ENCODE data around the gene VIPR2.

VIPR2 gene

DNA sequence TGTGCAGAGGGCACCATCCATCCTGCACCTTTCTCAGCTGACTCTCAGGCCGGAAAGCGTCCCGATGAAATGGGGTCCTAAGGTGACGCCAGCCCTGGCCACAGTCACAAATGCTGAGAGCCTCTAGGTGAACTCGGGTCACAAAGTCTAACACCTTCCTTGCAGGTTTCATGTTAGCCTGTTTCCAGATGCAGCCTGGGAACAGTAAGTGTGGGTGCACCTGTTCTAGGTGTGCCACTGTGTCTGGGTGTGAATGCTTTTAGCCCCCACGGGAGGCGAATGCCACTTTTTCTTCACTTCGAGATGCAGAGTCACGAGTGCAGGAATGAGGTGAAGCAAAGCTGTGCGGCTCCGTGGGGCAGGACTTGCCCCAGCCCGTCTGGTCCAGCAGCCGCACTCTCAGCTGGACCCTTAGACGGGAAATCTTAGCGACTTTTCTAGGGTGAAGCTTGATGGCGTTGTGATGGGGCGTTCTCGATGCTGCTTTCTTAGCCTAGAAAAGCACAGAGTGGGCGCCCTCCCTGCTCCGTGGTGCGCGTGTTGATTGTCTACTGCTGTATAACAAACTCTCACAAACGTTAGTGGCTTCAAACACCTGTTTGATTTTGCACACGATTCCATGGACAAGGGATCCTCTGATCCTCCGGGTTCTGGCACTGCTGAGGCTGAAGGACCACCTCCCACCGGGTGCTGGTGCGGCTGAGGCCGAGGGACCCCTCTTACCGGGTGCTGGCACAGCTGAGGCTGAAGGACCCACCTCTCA, 13.6 kb upstream of the VIPR2 start:
- DNase-seq (ENCODE audit: low read depth in 2 of 2): no peak

DNA sequence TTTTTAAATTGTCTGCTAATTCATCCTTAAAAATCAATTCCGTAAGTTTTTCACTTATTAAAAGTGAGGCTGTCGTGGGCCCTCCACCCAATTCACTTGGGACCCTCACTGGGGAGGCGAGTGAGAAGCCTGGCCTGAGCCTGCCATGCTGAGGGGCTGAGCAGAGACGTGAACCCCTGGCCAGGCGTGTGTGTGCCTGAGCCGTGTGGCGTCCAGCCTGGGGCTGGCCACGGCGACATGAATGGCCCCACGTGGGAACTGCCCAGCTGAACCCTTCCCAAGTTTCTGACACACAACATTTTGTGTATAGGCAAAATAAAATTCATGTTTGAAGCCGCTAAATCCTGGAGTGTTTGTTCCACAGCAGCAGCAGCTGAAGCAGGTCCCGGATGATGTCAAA, 13.0 kb upstream of the VIPR2 start:
- DNase-seq (ENCODE audit: low read depth in 2 of 2): no peak

DNA sequence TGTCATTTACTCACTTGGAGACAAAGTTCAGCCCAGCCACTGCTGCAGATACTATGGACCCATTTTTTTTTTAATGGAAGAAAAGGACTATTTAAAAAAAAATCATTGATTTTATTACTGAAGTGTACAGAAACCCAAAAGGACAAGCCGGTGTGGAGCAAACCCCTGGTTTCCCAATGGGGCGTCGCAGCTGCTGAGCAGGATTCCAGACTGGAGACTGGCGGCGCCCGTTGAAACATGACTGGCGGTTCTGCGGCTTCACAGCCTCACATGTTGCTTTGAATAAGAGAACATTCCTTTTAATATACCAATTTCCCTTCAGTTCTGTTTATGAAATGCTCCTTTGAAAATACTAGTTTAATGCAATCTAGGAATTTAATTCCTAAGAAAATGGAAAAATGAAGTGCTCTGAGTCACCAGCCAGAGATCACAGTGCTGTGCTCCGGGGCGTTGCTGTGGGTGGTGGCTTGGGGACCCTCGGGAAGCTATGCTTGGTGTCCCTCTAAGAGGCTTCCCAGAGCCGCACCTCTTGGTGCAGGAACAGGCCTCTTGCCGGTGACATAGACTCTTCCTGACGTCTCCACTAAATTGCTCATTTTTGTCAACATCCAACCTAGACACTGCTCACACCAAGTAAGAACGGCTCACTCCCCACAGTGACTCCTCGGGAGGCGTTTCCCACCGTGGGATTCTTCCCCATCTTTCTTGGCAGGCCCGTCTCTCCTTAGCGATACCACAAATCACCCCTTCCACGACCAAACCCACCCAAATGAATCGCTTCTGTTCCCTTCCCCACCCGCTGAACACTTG, 12.0 kb upstream of the VIPR2 start:
- no peak for DNase-seq (ENCODE audit: low read depth in 2 of 2)

DNA sequence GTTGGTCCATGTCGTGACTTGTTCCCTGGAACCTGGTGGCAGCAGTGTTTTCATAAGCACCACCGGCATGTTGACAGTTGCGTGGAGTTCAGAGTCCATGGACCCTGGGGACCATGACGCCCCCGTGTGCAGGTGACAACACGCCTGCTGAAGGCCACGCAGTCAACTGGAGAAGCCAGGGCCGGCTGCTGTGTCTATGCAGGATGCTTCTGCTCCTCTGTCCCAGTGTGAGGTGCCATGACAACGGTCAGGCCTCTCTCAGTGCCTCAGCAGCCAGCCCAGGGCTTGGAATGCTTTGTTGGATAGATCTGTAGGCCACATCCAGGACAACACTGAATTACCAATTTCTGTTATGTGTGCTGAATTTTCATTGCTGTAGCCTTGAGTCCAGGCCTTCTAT, 10.7 kb upstream of the VIPR2 start:
- no peak for DNase-seq (ENCODE audit: low read depth in 2 of 2)

DNA sequence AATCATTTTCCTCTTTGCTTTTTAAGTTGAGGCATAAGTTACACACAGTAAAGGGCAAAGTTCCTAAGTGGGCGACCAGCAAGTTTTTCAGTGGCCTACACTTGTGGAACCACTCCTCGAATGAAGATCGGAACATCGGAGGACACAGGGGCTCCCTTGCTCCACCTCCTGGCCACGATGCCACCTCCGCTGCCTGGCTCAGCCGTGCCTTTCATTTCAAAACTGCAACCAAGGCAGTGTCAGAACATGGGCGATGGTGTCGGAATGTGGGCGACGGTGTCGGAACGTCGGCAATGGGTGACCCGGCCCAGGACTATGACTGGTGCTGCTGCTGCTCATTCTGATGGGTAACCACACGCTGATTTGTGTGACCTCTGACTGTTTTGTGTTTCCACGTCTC, 9.6 kb upstream of the VIPR2 start:
- no peak for DNase-seq (ENCODE audit: low read depth in 2 of 2)

DNA sequence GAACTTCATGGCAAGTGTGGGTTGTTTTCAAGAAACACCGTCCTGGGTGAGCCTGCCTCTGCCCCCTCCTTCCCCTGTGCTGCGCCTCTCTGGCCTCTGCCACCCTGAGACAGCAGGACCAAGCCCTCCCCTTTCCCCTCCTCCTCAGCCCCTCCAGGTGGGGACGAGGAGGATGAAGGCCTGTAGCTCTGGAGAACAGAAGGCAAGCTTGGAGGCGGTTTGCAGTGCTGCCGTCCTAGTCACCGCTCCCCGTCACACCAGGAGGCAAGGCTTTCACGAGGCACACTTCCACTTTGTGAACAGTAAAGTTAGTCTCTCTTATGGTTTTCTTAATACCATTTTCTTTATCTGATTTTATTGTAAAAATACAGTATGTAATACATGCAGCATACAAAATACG, 8.8 kb upstream of the VIPR2 start:
- DNase-seq (ENCODE audit: low read depth in 2 of 2): no peak

DNA sequence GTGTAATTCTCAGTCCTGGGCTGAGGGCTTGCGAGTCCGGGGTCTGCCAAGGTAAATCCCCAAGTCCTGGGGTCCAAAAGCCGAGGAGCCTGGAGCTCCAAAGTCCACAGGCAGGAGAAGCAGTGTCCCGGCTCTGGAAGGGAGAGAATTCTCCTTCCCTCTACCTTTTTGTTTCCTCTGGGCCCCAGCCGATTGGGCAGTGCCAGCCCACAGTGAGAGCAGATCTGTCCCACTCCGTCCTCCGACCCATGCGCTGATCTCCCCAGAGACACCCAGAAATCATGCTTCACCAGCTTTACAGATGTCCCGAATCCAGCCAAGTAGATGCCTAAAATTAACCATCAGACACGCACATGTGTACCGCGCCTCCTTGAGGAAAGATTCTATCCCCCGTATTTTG, 8.1 kb upstream of the VIPR2 start:
- no peak for DNase-seq (ENCODE audit: low read depth in 2 of 2)

DNA sequence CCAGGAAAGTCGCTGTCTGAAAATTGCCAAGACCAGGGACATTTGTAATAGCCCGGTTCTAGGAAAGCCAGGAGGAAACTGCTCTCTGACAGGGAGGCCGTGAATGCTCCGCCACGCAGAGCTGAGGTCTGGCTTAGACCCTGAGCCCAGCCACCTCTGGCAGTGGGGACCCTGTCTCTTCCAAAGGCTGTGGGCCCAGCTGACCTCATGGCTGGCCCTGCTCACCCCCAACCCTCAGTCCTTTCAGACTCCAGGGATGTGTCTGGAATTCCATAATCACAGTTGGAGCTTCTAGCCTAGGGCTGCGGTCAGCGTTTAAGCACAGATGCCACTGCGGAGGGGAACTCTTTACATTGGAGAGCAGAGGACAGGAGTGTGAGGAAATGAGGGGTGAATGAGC, 6.6 kb upstream of the VIPR2 start:
- DNase-seq (ENCODE audit: low read depth in 2 of 2): no peak

DNA sequence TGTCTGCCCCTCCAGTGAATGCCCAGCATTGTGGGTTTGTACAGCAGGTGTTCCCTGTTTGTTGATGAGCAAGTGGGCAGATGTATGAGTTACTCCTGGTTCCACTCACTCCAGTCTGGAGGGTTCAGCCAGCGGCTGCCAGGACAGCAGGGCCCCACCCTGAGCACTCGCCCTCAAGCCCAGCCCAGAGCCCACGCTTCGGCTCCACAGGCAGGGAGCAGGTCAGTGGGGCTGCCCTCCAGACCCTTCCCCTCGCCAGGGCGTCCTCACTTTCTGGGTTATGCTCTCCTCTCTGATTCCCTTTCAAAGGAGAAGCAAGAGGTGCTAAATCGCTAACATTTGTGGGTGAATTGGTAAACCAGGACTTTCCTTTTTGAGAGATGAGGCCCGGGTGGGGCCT, 4.8 kb upstream of the VIPR2 start:
- DNase-seq (ENCODE audit: low read depth in 2 of 2): no peak

DNA sequence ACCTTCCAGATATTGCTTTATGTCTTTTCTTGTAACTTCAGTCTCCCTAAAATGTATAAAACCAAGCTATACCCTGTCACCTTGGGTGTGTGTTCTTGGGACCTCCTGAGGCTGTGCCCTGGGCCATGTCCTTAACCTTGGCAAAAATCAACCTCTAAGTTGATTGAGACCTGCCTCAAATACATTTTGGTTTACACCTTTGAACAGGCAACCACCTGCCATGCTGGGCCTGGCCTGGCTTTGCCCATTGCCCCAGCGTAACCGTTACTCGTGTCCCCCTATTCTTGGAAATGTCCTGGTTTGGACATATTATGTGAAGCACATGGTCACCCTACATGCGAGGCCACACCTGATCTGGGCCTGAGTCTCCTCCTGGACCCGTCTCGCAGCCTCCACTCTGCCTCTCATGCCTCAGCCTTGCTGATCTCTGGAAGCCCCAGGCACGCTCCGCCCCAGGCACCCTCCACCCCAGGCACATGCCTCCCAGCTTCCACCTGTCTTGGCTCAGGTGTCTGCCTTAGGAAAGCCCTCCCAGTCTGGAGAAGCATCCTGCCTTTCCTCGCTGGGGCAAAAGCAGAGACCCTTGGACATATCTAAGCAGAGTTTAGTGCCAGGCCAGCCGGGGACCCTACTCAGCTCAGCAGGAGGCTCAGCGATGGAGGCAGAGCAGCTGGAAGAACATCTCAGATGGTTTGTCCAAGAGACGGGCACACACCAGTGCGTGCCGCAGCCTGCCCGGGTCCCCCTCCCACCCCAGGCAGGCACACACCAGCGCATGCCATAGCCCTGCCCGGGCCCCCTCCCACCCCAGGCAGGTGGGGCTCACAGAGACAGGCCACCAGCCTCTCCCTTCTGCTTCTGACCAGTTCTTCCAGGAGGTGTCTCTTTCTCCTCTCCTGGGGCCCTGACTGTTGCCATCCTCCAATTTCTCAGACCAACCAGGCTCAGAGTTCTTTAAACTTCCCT, 4.0 kb upstream of the VIPR2 start:
- DNase-seq (ENCODE audit: low read depth in 2 of 2): no peak

DNA sequence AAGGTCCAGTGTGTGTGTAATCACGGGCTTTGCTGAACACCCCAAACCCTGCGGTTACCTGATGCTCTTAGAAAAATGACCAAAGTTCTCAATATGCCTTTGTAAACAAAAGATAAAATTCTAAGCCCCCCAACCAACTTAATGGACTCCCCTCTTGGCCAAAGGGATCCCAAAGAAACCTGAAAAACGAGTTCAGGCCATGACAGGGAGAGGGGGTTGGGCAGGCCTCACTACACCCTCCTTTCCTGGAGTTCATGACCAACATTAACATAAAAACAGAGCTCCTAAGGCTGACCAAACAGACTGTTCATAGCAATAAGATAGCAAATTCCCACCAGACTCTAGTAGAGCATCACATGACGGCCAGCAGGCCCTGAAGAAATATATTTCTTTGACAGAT, 3.0 kb upstream of the VIPR2 start:
- DNase-seq (ENCODE audit: low read depth in 2 of 2): no peak

DNA sequence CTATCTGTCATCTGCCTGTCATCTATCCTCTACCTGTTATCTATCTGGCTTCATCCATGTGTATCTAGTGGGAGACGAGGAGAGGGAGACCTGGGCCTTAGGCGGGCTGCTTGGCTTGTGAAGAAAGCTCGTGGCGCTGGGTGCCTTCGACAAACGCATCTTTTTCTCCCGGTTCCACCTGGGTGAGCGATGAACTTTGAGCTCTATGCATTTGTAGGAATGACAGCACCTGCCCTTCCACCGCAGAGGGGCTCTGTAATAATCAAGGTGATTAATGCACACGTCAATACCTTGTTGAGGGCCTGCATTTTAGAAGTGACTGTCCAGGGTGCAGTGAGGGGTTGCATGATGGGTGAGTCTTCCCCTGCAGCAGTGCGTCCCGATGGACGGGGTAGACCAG, 2.6 kb upstream of the VIPR2 start:
- DNase-seq (ENCODE audit: low read depth in 2 of 2): no peak

DNA sequence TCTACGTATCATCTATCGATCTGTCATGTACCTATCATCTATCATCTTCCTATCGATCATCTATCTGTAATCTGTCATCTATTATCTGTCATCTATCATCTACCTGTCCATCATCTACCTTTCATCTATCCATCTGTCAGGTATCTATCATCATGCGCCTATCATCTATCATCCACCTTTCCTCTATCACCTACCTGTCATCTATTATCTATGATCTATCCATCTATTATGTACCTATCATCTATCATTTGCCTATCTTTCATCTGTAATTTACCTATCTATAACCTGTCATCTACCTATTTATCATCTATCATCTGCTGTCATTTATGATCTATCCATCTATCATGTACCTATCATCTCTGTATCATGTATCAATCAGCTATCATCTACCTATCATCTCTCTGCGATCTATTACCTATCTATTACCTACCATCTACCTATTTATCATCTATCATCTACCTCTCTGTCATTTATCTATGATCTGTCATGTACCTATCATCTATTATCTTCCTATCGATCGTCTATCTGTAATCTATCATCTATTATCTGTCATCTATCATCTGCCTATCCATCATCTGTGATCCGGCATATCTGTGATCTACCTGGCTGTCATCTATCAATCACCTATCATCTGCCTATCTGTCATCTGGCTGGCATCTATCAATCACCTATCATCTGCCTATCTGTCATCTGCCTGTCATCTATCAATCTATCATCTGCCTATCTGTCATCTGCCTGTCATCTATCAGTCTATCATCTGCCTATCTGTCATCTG, 1.6 kb upstream of the VIPR2 start:
- no peak for DNase-seq (ENCODE audit: low read depth in 2 of 2)

DNA sequence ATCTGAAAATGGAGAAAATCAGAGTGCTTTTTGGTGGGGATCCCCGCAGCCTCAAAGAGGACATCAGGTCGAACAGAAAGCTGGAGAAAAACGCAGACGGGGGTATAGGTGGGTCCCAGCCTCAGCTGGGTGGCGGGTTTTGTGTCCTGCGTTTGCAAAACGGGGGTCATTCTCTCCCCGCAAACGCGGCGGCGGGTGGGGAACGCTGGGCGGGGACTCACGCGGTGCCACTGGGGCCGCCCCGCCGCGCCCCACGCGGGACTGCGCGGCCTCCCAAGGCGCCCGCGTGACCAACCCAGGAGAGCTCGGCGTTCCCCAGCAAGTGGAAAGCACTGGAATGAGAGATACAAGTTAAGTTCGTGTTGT, 806 bp upstream of the VIPR2 start:
- DNase-seq (ENCODE audit: low read depth in 2 of 2): no peak

DNA sequence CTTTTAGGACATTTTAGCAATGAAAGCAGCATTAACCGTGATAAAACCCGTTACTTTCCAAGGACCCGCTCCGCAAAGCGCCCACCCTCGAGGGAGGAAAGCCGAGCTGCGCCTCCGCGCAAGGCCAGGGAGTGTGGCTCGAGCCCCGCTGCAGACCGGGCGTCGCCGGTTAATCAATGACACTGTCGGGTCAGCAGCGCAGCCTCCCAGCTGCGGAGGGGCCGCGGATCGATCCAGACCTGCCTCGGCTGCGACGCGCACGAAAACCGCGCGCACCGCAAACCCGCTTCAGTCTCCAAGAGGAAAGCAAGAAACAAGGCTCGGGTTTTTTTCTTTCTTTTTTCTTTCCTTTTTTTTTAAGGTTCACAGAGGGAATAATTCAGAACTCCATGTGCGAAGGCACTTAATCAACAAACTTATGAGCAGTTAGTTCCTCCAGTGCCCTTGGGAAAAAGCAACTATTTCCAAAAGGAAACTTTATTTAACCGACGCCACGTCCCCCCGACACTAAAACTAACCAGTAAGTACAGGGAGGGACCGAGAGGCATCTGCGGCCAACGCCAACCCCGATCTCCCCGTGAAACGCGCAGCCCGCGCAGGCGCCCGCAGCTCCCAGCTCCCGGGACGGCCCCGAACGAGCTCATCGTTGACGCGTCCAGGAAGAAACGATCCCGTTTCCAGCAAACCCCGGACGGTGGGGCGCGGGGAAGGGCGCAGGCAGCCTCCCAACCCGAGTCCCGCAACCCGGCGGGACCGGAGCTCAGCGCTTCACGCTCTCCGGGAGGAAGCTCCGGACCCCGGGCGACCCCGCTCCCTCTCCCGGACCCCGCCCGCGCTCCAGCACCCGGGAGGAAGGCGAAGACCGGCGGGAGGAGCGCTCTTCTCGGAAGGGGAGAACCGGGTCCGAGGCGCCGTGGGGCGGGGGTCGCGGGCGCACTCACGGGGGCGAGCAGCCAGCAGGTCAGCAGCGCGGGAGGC, 598 bp downstream of the VIPR2 start:
- peak in 1 of 2 donors; percentile 30 for DNase-seq (ENCODE audit: low read depth in 2 of 2)

DNA sequence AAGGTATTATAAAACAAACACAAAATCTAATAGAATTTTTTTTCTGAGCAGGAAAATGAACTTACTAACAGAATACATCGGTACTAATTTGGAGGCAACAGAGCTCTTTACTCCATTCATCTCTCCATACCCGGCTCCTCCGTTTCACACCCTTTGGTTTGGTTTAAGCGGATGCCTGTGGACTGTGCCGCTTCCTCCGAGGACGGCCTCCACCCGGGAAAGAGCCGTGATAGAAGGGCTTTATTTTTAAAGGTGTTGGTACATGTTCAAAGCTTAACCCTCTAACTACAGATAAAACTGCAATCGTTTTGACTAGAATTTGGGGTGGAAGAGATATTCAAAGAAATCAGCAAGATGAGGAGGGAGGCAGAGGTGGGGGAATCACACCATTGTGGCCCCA, 1.9 kb downstream of the VIPR2 start:
- DNase-seq (ENCODE audit: low read depth in 2 of 2): no peak

DNA sequence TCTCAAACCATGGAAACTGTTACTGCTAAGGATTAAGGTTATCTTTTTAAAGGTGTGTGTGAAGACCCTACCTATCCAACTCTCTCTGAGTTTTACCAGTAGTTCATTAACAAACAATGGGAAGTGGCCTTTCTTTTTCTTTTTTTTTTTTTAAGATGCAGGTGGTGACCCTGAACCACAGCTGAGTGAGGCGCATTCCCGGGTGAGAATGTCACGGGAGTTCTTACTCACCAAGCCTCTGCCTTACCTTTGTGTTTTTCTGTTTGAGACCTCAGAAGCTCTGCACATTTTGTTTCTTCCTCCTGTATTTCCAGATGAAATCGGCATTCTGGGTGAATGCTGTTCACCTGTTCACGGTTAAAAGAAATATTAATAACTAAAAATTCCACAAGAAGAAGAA, 2.5 kb downstream of the VIPR2 start:
- no peak for DNase-seq (ENCODE audit: low read depth in 2 of 2)

DNA sequence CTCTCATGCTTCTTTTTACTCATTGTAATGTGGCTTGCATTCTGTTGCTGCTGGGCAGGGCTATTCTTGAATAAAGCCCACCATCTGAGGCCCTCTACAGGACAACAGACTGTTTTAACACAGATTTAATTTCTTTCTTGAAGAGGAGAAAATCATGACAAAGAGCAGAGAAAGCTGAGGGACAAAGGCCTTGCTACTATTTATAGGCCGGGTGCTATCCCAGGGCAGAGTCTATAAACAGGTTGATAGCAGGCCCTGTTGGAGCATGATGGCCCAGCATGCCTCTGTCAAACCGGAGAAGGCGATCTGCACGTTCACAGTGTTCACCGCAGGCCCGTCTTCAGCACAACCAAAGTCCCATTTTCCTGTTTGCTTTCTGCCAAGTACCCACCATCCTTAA, 3.0 kb downstream of the VIPR2 start:
- DNase-seq (ENCODE audit: low read depth in 2 of 2): no peak

DNA sequence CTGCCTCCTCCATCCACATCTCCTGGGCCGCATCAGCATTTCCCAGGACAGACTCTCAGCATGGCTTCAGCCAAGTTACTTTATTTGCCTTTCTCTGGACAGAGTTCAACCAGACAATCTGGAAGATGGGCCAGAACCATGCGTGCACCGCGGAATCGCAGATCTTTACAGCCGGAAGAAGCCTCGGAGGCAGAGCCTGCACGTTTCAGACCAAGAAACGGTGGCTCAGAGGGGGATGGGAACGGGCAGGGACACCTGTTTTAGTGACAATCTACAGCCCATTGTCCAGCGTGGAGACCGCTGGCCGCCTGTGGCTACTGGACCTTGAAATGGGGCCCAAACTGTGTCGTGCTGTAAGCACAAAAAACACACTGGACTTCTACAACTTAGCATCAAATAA, 3.5 kb downstream of the VIPR2 start:
- DNase-seq (ENCODE audit: low read depth in 2 of 2): no peak

DNA sequence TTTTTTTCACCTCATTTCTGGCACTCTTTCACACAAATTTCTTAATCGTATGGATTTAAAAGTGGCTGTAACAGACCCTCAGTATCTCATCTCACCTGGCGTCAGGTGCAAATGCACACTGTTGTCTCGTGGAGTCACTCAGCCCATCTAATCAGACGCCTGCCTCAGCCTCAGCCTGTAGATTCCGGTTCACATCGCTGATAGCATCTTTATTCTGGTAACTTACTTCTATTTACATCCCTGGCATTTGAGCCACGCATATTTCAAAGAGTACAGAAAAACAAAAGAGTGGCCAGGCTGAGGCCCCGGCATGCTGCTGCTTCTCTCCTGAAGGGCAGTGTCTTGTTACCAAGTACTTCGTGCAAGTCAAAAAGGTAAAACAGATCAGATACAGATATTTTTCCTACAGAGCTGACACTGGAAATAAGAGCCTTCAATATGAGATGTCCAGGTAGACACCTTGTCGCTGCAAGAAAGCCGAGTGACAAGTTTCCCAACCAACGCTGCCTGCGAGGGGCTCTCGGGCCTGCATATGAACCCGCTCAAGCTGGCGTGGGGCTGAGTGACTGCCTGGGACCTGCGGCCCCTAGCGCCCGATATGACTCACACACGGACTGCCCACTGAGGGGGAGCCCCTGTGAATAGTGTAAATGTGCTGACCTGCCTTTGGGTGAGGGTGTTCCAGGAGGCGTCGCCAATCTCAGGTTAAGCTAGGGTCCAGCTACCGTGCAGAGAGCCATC, 4.3 kb downstream of the VIPR2 start:
- no peak for DNase-seq (ENCODE audit: low read depth in 2 of 2)
